Measurements from ENCODE around the gene NKPD1.

- TF ChIP-seq EZH2phosphoT487 (IDR thresholded peaks at IDR 0.05; ENCODE audit: unreplicated experiment) (no peak), CTCF (conservative IDR thresholded peaks at IDR 0.05; ENCODE audit: low read depth in 2 of 2) (no peak), EZH2 (IDR thresholded peaks at IDR 0.05; ENCODE audit: low read depth, unreplicated experiment) (no peak)
Measured at GRCh38 chr19:45172611-45173208, 11.9 kb upstream of the NKPD1 start.
